ENCODE measurements around the gene KCNIP1.

GRCh38 chr5:170617533-170618490, 114.0 kb downstream of the KCNIP1 start:
- no peak for TF ChIP-seq CTCF (IDR thresholded peaks at IDR 0.05 in 2 of 3, conservative IDR thresholded peaks at IDR 0.05 in 1 of 3; ENCODE audit: borderline replicate concordance in 1 of 3, insufficient read depth in 1 of 3, low read depth in 2 of 3, low read length in 2 of 3)
- no peak for TF ChIP-seq MAX (IDR thresholded peaks at IDR 0.05)
- TF ChIP-seq POLR2A (IDR thresholded peaks at IDR 0.05; ENCODE audit: borderline replicate concordance, extremely low read depth, insufficient read depth, insufficient read length) = no peak
- TF ChIP-seq ZNF274 (IDR thresholded peaks at IDR 0.05; ENCODE audit: low read depth, low read length) = no peak
- no peak for TF ChIP-seq ZFX (IDR thresholded peaks at IDR 0.05)
- TF ChIP-seq CEBPB (IDR thresholded peaks at IDR 0.05; ENCODE audit: low read depth) = no peak
- no peak for TF ChIP-seq EGR1 (IDR thresholded peaks at IDR 0.05; ENCODE audit: low read depth)
- TF ChIP-seq SP1 (IDR thresholded peaks at IDR 0.05; ENCODE audit: low read depth) = no peak
- no peak for TF ChIP-seq POLR2AphosphoS5 (IDR thresholded peaks at IDR 0.05; ENCODE audit: low read depth, low read length)
- TF ChIP-seq, protein P1, sequence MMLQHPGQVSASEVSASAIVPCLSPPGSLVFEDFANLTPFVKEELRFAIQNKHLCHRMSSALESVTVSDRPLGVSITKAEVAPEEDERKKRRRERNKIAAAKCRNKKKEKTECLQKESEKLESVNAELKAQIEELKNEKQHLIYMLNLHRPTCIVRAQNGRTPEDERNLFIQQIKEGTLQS (IDR thresholded peaks at IDR 0.05) = no peak
- no peak for TF ChIP-seq TCF7L2 (IDR thresholded peaks at IDR 0.05; ENCODE audit: borderline replicate concordance, extremely low read depth, insufficient read depth, insufficient read length)
